Activated CD8-positive, alpha-beta T cell treated with anti-CD3 and anti-CD28 coated beads for 36 hours (primary cell): Measurements from ENCODE around the gene LIPK. TPM values are rescaled to one million over a fixed set of nuclear protein-coding genes. Genes with fewer than 3 reads are reported as not detected.

Source experiments
- ATAC-seq: fragments of 200-7000 bp; cut with Tn5 transposase; one replicate; pipeline ENCODE4 v1.10.0; 2021; ENCODE audit warnings: mild to moderate bottlenecking, moderate library complexity
- CTCF ChIA-PET: fragments of 350-600 bp; sonication (Branson Sonifier 250); formaldehyde crosslinking; loops from one replicate; lab custom pipeline; 2021; ENCODE audit warnings: antibody characterized with exemption; lab: Charles Lee
- POLR2A ChIA-PET: fragments of 350-600 bp; sonication (Branson Sonifier 250); formaldehyde crosslinking; loops from one replicate; lab custom pipeline; 2021; ENCODE audit warnings: antibody characterized with exemption; lab: Charles Lee
- DNase-seq: peaks from one replicate; pipeline ENCODE4 v3.0.0-alpha.2; 2020
- H3K27ac Mint-ChIP-seq: one replicate; pipeline ENCODE4 v1.8.0; 2021; ENCODE audit warnings: mild to moderate bottlenecking, mixed read lengths
- H3K27me3 Mint-ChIP-seq: one replicate; pipeline ENCODE4 v1.8.0; 2021; ENCODE audit warnings: mixed read lengths
- H3K36me3 Mint-ChIP-seq: one replicate; pipeline ENCODE4 v1.8.0; 2021; ENCODE audit warnings: low read depth, mixed read lengths
- H3K4me1 Mint-ChIP-seq: one replicate; pipeline ENCODE4 v1.8.0; 2021; ENCODE audit warnings: low read depth, mixed read lengths
- H3K4me3 Mint-ChIP-seq: one replicate; pipeline ENCODE4 v1.8.0; 2021; ENCODE audit warnings: mild to moderate bottlenecking, moderate library complexity, mixed read lengths
- H3K9me3 Mint-ChIP-seq: one replicate; pipeline ENCODE4 v1.8.0; 2021; ENCODE audit warnings: mixed read lengths
- CTCF ChIP-seq: fragments of 200-600 bp; IDR thresholded peaks from one replicate; pipeline ENCODE4 v1.8.0; 2022; ENCODE audit warnings: antibody characterized with exemption, mild to moderate bottlenecking
- intact Hi-C: fragments of 100-400 bp; cut with micrococcal nuclease; formaldehyde crosslinking; loops from one replicate; pipeline ENCODE4 v1.10.0; 2022
- total RNA-seq, 2 experiments: library from RNA; stranded (reverse); gene quantifications; one replicate each; pipeline ENCODE4 v1.2.3, GENCODE V29; 2021

LIPK gene
- total RNA-seq, 2 experiments from 2014 or later: not detected

GRCh38 chr10:88742448-88742847 is 36.4 kb downstream of the LIPK start:
- Mint-ChIP-seq H3K9me3 (peaks cover 7% of the 10 kb centered on the region), H3K4me3 (no peak overlapping the region), H3K4me1 (peaks cover 2% of the 10 kb centered on the region), H3K27ac (no peak overlapping the region), H3K36me3 (no peaks in the 10 kb centered on the region), H3K27me3 (peaks cover 13% of the 10 kb centered on the region)
- CTCF ChIA-PET: interaction anchor here (0.7 to 1.4 kb wide), 2 partner anchors 14 to 68 kb away, joined by 4 to 5 read pairs; no protein-coding TSS in a partner anchor
- DNase-seq (no peak), ATAC-seq (no peak)
- no peak for TF ChIP-seq CTCF
- intact Hi-C loops: no loop called here
- POLR2A ChIA-PET: no interaction called here

GRCh38 chr10:88744002-88744401 is 38.0 kb downstream of the LIPK start:
- H3K4me3 Mint-ChIP-seq: no peak overlapping the region
- CTCF ChIA-PET: interaction anchor here (1.0 kb wide), 1 partner anchor 15 kb away, joined by 3 read pairs; no protein-coding TSS in a partner anchor
- peaks cover 7% of the 10 kb centered on the region for H3K9me3 Mint-ChIP-seq
- no peaks in the 10 kb centered on the region for H3K36me3 Mint-ChIP-seq
- ATAC-seq (no peak), DNase-seq (no peak)
- no peak overlapping the region for H3K27ac Mint-ChIP-seq
- POLR2A ChIA-PET: no interaction called here
- no peak for TF ChIP-seq CTCF
- H3K4me1 Mint-ChIP-seq: peaks cover 2% of the 10 kb centered on the region
- peaks cover 12% of the 10 kb centered on the region for H3K27me3 Mint-ChIP-seq
- intact Hi-C loops: no loop called here

GRCh38 chr10:88745633-88746032 is 39.6 kb downstream of the LIPK start:
- H3K4me1 Mint-ChIP-seq: peaks cover 2% of the 10 kb centered on the region
- ATAC-seq (no peak), DNase-seq (no peak)
- ChIA-PET CTCF (interaction anchor here (0.8 to 3.9 kb wide), 3 partner anchors 17 to 90 kb away, joined by 3 to 14 read pairs (median 3); no protein-coding TSS in a partner anchor), POLR2A (no interaction called here)
- H3K27me3 Mint-ChIP-seq: peaks cover 10% of the 10 kb centered on the region
- H3K4me3 Mint-ChIP-seq: no peak overlapping the region
- intact Hi-C loops: no loop called here
- no peaks in the 10 kb centered on the region for H3K36me3 Mint-ChIP-seq
- H3K9me3 Mint-ChIP-seq: peaks cover 9% of the 10 kb centered on the region
- H3K27ac Mint-ChIP-seq: no peak overlapping the region
- no peak for TF ChIP-seq CTCF

GRCh38 chr10:88754287-88754686 is 48.2 kb downstream of the LIPK start:
- Mint-ChIP-seq H3K27ac (no peak overlapping the region), H3K4me3 (no peak overlapping the region), H3K4me1 (peaks cover 6% of the 10 kb centered on the region), H3K9me3 (peaks cover 1% of the 10 kb centered on the region), H3K27me3 (no peaks in the 10 kb centered on the region), H3K36me3 (no peaks in the 10 kb centered on the region)
- CTCF ChIA-PET: no interaction called here
- no peak for ATAC-seq
- TF ChIP-seq CTCF: no peak
- intact Hi-C loops: no loop called here
- DNase-seq: no peak
- POLR2A ChIA-PET: no interaction called here

- ATAC-seq: peak; percentile 97
- intact Hi-C loops: no loop called here
- ChIA-PET POLR2A (no interaction called here), CTCF (no interaction called here)
- Mint-ChIP-seq H3K9me3 (no peaks in the 10 kb centered on the region), H3K4me3 (no peak overlapping the region), H3K27me3 (no peaks in the 10 kb centered on the region), H3K36me3 (no peaks in the 10 kb centered on the region), H3K4me1 (peaks cover 12% of the 10 kb centered on the region), H3K27ac (no peak overlapping the region)
- TF ChIP-seq CTCF: no peak
- peak; percentile 45 for DNase-seq
These were observed 49.7 kb downstream of the LIPK start for GRCh38 chr10:88755753-88756152.
